ENCODE data around the gene AP1M2.
A peak's percentile ranks its signal among the peaks of the same experiment; 100 is the strongest.

Gene AP1M2

GRCh38 chr19:10566408-10566657 lies 20.8 kb downstream of the AP1M2 start:
- Histone ChIP-seq H4K8ac (ENCODE audit: low read depth, low read length) (peak overlapping the region; percentile 43), H3K9me3 (ENCODE audit: insufficient read depth, low read depth, low read length) (peaks cover 2% of the 10 kb centered on the region), H3K4me3 (ENCODE audit: low read depth, low read length) (peak overlapping the region; percentile 69), H2BK5ac (ENCODE audit: low read depth, low read length, poor library complexity) (no peak overlapping the region), H2BK120ac (ENCODE audit: insufficient read depth, low read length, poor library complexity) (no peak overlapping the region), H3K23ac (ENCODE audit: low read length) (no peak overlapping the region), H3K79me1 (ENCODE audit: low read length) (peaks cover 9% of the 10 kb centered on the region), H3K4me2 (ENCODE audit: low read length) (peak overlapping the region; percentile 78), H2AFZ (ENCODE audit: insufficient read depth, low read length, poor library complexity) (peak overlapping the region; percentile 63), H4K91ac (ENCODE audit: low read depth, low read length) (no peak overlapping the region), H4K12ac (ENCODE audit: low read depth, low read length) (no peak overlapping the region), H3K79me2 (ENCODE audit: control insufficient read depth, insufficient read depth, low read length, poor library complexity) (peaks cover 9% of the 10 kb centered on the region), H3K18ac (ENCODE audit: low read length) (no peak overlapping the region), H3K36me3 (ENCODE audit: control insufficient read depth in 1 of 2, insufficient read depth in 2 of 2, low read length in 2 of 2) (peaks cover 2 to 4% of the 10 kb centered on the region in 2 experiments), H3K4me1 (ENCODE audit: control insufficient read depth in 1 of 2, insufficient read depth in 2 of 2, low read length in 2 of 2) (peaks cover 9 to 14% of the 10 kb centered on the region in 2 experiments), H3K14ac (ENCODE audit: low read length) (no peak overlapping the region), H3K9ac (ENCODE audit: low read length) (no peak overlapping the region), H2AK5ac (ENCODE audit: low read length) (no peak overlapping the region), H2BK12ac (ENCODE audit: low read length) (no peak overlapping the region), H3K4ac (ENCODE audit: low read depth, low read length) (no peak overlapping the region), H3K27me3 (ENCODE audit: insufficient read depth, low read length) (no peaks in the 10 kb centered on the region), H3K27ac (ENCODE audit: low read depth, low read length) (no peak overlapping the region)
- no peak for DNase-seq
- no CpG with 5 or more reads among the region's 4 CpGs for WGBS (ENCODE audit: extremely low coverage, insufficient coverage, insufficient read length)

GRCh38 chr19:10565567-10566407 lies 21.3 kb downstream of the AP1M2 start, which contains the start of gene KRI1:
Gene KRI1 (minus strand): TSS chr19:10566010. CDS start chr19:10565999, 11 bp downstream.
- Histone ChIP-seq H2AFZ (ENCODE audit: insufficient read depth, low read length, poor library complexity) (peak within 1 kb of the TSS; percentile 80), H3K79me1 (ENCODE audit: low read length) (peaks cover 9% of the 10 kb centered on the region), H3K9me3 (ENCODE audit: insufficient read depth, low read depth, low read length) (peaks cover 2% of the 10 kb centered on the region), H3K36me3 (ENCODE audit: control insufficient read depth in 1 of 2, insufficient read depth in 2 of 2, low read length in 2 of 2) (peaks cover 6 to 9% of the 10 kb centered on the region in 2 experiments), H3K18ac (ENCODE audit: low read length) (peak within 1 kb of the TSS; percentile 93), H3K79me2 (ENCODE audit: control insufficient read depth, insufficient read depth, low read length, poor library complexity) (peaks cover 9% of the 10 kb centered on the region), H3K14ac (ENCODE audit: low read length) (peak within 1 kb of the TSS; percentile 96), H3K4me3 (ENCODE audit: low read depth, low read length) (peak within 1 kb of the TSS; percentile 87), H2BK12ac (ENCODE audit: low read length) (peak within 1 kb of the TSS; percentile 18), H3K27me3 (ENCODE audit: insufficient read depth, low read length) (no peaks in the 10 kb centered on the region), H3K4ac (ENCODE audit: low read depth, low read length) (peak within 1 kb of the TSS; percentile 22), H4K8ac (ENCODE audit: low read depth, low read length) (peak within 1 kb of the TSS; percentile 92), H2BK120ac (ENCODE audit: insufficient read depth, low read length, poor library complexity) (peak within 1 kb of the TSS; percentile 85), H2BK5ac (ENCODE audit: low read depth, low read length, poor library complexity) (peak within 1 kb of the TSS; percentile 26), H3K27ac (ENCODE audit: low read depth, low read length) (no peak within 1 kb of the TSS), H3K9ac (ENCODE audit: low read length) (peak within 1 kb of the TSS; percentile 76), H2AK5ac (ENCODE audit: low read length) (peak within 1 kb of the TSS; percentile 79), H4K91ac (ENCODE audit: low read depth, low read length) (peak within 1 kb of the TSS; percentile 85), H3K4me1 (ENCODE audit: control insufficient read depth in 1 of 2, insufficient read depth in 2 of 2, low read length in 2 of 2) (peaks cover 9 to 14% of the 10 kb centered on the region in 2 experiments), H3K4me2 (ENCODE audit: low read length) (peak within 1 kb of the TSS; percentile 78), H4K12ac (ENCODE audit: low read depth, low read length) (peak within 1 kb of the TSS; percentile 83), H3K23ac (ENCODE audit: low read length) (no peak within 1 kb of the TSS)
- DNase-seq = peak; percentile 98 to 99
- no CpG with 5 or more reads among the region's 94 CpGs for WGBS (ENCODE audit: extremely low coverage, insufficient coverage, insufficient read length)

DNA sequence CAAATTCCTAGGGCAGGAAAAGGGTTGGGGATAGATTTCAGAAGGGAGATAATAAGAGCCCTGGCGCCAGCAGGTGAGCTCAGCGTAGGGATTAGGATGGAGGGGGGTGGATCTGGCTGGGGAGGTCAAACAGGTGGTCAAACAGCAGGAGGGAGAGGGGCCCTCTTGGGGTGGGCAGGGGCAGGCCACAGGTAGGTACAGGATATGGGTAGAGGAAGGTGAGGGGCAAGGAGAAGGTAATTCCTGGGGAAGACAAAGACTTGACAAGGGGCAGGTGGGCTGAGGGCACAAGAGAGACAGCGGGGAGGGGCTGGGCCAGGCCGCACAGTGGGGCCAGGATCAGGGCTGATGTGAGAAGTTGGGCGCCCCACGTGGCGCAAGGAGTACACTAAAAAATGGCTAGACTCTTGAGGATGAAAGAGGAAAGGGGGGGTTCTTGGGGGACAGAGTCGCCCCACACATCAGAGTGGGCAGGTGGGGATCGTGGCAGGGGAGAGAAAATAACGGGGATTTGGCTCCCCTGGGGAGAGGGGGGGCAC lies 22.0 kb downstream of the AP1M2 start:
- peak overlapping the region; percentile 96 for H3K14ac ChIP-seq (ENCODE audit: low read length)
- no peak overlapping the region for H4K12ac ChIP-seq (ENCODE audit: low read depth, low read length)
- H3K4me3 ChIP-seq (ENCODE audit: low read depth, low read length) = peak overlapping the region; percentile 87
- WGBS (ENCODE audit: extremely low coverage, insufficient coverage, insufficient read length) = no CpG with 5 or more reads among the region's 10 CpGs
- H3K27me3 ChIP-seq (ENCODE audit: insufficient read depth, low read length) = no peaks in the 10 kb centered on the region
- H2AK5ac ChIP-seq (ENCODE audit: low read length) = no peak overlapping the region
- H2AFZ ChIP-seq (ENCODE audit: insufficient read depth, low read length, poor library complexity) = peak overlapping the region; percentile 80
- peaks cover 9% of the 10 kb centered on the region for H3K79me2 ChIP-seq (ENCODE audit: control insufficient read depth, insufficient read depth, low read length, poor library complexity)
- peak overlapping the region; percentile 85 for H4K91ac ChIP-seq (ENCODE audit: low read depth, low read length)
- H3K4me1 ChIP-seq (ENCODE audit: control insufficient read depth in 1 of 2, insufficient read depth in 2 of 2, low read length in 2 of 2) = peaks cover 9 to 14% of the 10 kb centered on the region in 2 experiments
- peaks cover 2% of the 10 kb centered on the region for H3K9me3 ChIP-seq (ENCODE audit: insufficient read depth, low read depth, low read length)
- H2BK12ac ChIP-seq (ENCODE audit: low read length) = no peak overlapping the region
- H3K36me3 ChIP-seq (ENCODE audit: control insufficient read depth in 1 of 2, insufficient read depth in 2 of 2, low read length in 2 of 2) = peaks cover 13 to 16% of the 10 kb centered on the region in 2 experiments
- DNase-seq = peak in 1 of 2 donors; percentile 15
- no peak overlapping the region for H2BK5ac ChIP-seq (ENCODE audit: low read depth, low read length, poor library complexity)
- peaks cover 9% of the 10 kb centered on the region for H3K79me1 ChIP-seq (ENCODE audit: low read length)
- peak overlapping the region; percentile 76 for H3K9ac ChIP-seq (ENCODE audit: low read length)
- no peak overlapping the region for H3K23ac ChIP-seq (ENCODE audit: low read length)
- H4K8ac ChIP-seq (ENCODE audit: low read depth, low read length) = peak overlapping the region; percentile 92
- H3K4ac ChIP-seq (ENCODE audit: low read depth, low read length) = peak overlapping the region; percentile 22
- H3K27ac ChIP-seq (ENCODE audit: low read depth, low read length) = no peak overlapping the region
- H3K4me2 ChIP-seq (ENCODE audit: low read length) = peak overlapping the region; percentile 78
- H2BK120ac ChIP-seq (ENCODE audit: insufficient read depth, low read length, poor library complexity) = no peak overlapping the region
- peak overlapping the region; percentile 93 for H3K18ac ChIP-seq (ENCODE audit: low read length)

DNA sequence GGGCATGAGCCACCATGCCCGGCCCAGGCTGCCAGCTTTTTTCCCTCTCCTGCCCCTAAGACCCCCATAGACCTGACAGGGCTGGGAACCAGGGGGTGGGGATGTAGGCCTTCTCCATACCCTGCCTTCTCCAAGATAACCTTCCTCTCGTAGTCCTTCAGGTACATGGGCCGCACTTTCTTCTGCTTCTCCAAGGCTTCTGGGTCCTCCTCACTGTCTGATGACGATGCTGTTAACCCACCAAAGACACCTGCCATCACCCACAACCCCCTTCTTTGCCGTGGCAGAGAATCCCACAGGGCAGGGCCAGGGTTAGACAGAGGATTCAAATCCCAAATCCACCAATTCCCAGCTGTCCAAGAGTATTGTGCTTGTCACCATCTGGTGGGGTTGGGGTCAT lies 24.5 kb downstream of the AP1M2 start:
- Histone ChIP-seq H4K12ac (ENCODE audit: low read depth, low read length) (no peak overlapping the region), H4K8ac (ENCODE audit: low read depth, low read length) (no peak overlapping the region), H3K14ac (ENCODE audit: low read length) (no peak overlapping the region), H3K36me3 (ENCODE audit: control insufficient read depth in 1 of 2, insufficient read depth in 2 of 2, low read length in 2 of 2) (peaks cover 31 to 35% of the 10 kb centered on the region in 2 experiments), H2AK5ac (ENCODE audit: low read length) (no peak overlapping the region), H2BK12ac (ENCODE audit: low read length) (no peak overlapping the region), H3K27me3 (ENCODE audit: insufficient read depth, low read length) (no peaks in the 10 kb centered on the region), H3K27ac (ENCODE audit: low read depth, low read length) (no peak overlapping the region), H2BK120ac (ENCODE audit: insufficient read depth, low read length, poor library complexity) (no peak overlapping the region), H3K18ac (ENCODE audit: low read length) (no peak overlapping the region), H3K4ac (ENCODE audit: low read depth, low read length) (no peak overlapping the region), H3K23ac (ENCODE audit: low read length) (no peak overlapping the region), H3K4me1 (ENCODE audit: control insufficient read depth in 1 of 2, insufficient read depth in 2 of 2, low read length in 2 of 2) (peaks cover 5 to 6% of the 10 kb centered on the region in 2 experiments), H3K79me1 (ENCODE audit: low read length) (peaks cover 7% of the 10 kb centered on the region), H3K9me3 (ENCODE audit: insufficient read depth, low read depth, low read length) (peaks cover 2% of the 10 kb centered on the region), H4K91ac (ENCODE audit: low read depth, low read length) (no peak overlapping the region), H3K4me3 (ENCODE audit: low read depth, low read length) (no peak overlapping the region), H2BK5ac (ENCODE audit: low read depth, low read length, poor library complexity) (no peak overlapping the region), H3K9ac (ENCODE audit: low read length) (no peak overlapping the region), H3K4me2 (ENCODE audit: low read length) (no peak overlapping the region), H2AFZ (ENCODE audit: insufficient read depth, low read length, poor library complexity) (no peak overlapping the region), H3K79me2 (ENCODE audit: control insufficient read depth, insufficient read depth, low read length, poor library complexity) (peaks cover 6% of the 10 kb centered on the region)
- no CpG with 5 or more reads among the region's 5 CpGs for WGBS (ENCODE audit: extremely low coverage, insufficient coverage, insufficient read length)
- DNase-seq = no peak
